ENCODE data around the gene PIGB.
"Not testable (repeated sequence)": the region's sequence is repeated elsewhere in the genome, so short reads cannot be mapped to it uniquely, and the experiment has no call there.

Gene PIGB

GRCh38 chr15:55318588-55319494 lies at the start of gene PIGB, which contains the start of gene PIGBOS1:
Gene PIGB (plus strand): TSS chr15:55319222. CDS start chr15:55319251, 29 bp downstream.
Gene PIGBOS1 (minus strand): TSS chr15:55319123. CDS start chr15:55317792, 1,331 bp downstream.
- peak; percentile 47 for DNase-seq (ENCODE audit: low read depth)

- no peak for DNase-seq (ENCODE audit: low read depth)
Measured at GRCh38 chr15:55270291-55270690, 48.7 kb upstream of the PIGB start.

- no peak for DNase-seq (ENCODE audit: low read depth)
Measured at GRCh38 chr15:55276324-55276723, 42.7 kb upstream of the PIGB start.

- DNase-seq (ENCODE audit: low read depth): no peak
Measured at GRCh38 chr15:55277116-55277564, 41.9 kb upstream of the PIGB start.

GRCh38 chr15:55277715-55278114 lies 41.3 kb upstream of the PIGB start:
- DNase-seq (ENCODE audit: low read depth): no peak

- no peak for DNase-seq (ENCODE audit: low read depth)
Measured at GRCh38 chr15:55279100-55279745, 39.8 kb upstream of the PIGB start.

- no peak for DNase-seq (ENCODE audit: low read depth)
Measured at GRCh38 chr15:55279746-55280351, 39.2 kb upstream of the PIGB start.

- not testable (repeated sequence) for DNase-seq (ENCODE audit: low read depth)
Measured at GRCh38 chr15:55280589-55280988, 38.4 kb upstream of the PIGB start.

GRCh38 chr15:55281517-55282228 lies 37.3 kb upstream of the PIGB start:
- no peak for DNase-seq (ENCODE audit: low read depth)

- no peak for DNase-seq (ENCODE audit: low read depth)
Measured at GRCh38 chr15:55282284-55282833, 36.7 kb upstream of the PIGB start.

GRCh38 chr15:55283379-55284147 lies 35.5 kb upstream of the PIGB start:
- DNase-seq (ENCODE audit: low read depth): no peak

- no peak for DNase-seq (ENCODE audit: low read depth)
Measured at GRCh38 chr15:55284426-55284825, 34.6 kb upstream of the PIGB start.

GRCh38 chr15:55286442-55287189 lies 32.4 kb upstream of the PIGB start:
- not testable (repeated sequence) for DNase-seq (ENCODE audit: low read depth)

GRCh38 chr15:55288006-55288717 lies 30.9 kb upstream of the PIGB start:
- no peak for DNase-seq (ENCODE audit: low read depth)

GRCh38 chr15:55289011-55289745 lies 29.8 kb upstream of the PIGB start:
- no peak for DNase-seq (ENCODE audit: low read depth)

GRCh38 chr15:55289746-55290527 lies 29.1 kb upstream of the PIGB start, which contains the start of gene RAB27A:
Gene RAB27A (minus strand): TSS chr15:55289813. CDS start chr15:55234934, 54,879 bp downstream.
- DNase-seq (ENCODE audit: low read depth): peak; percentile 47

- peak; percentile 69 for DNase-seq (ENCODE audit: low read depth)
Measured at GRCh38 chr15:55290528-55291057, 28.4 kb upstream of the PIGB start.

GRCh38 chr15:55297315-55297714 lies 21.7 kb upstream of the PIGB start:
- no peak for DNase-seq (ENCODE audit: low read depth)

Data from stimulated activated CD8-positive, alpha-beta memory T cell treated with anti-CD3 and anti-CD28 coated beads, Interleukin-15, amount 100 ng/mL, for 24 hours (primary cell).